ENCODE results near the gene SV2B.
"Not testable (repeated sequence)": the region's sequence is repeated elsewhere in the genome, so short reads cannot be mapped to it uniquely, and the experiment has no call there.

SV2B gene

GRCh38 chr15:91099995-91100813, at the start of gene SV2B:
Gene SV2B, plus strand, starts transcription at chr15:91100257. Its CDS starts 126,007 bp downstream, at chr15:91226264.
- peak; percentile 75 for DNase-seq

- DNase-seq, result peak; percentile 10
These were observed 48.8 kb upstream of the SV2B start for GRCh38 chr15:91051248-91051647.

- DNase-seq, result peak; percentile 9
These were observed 45.2 kb upstream of the SV2B start for GRCh38 chr15:91054816-91055215.

- DNase-seq, result peak; percentile 77
These were observed 44.3 kb upstream of the SV2B start for GRCh38 chr15:91055548-91056331.

- no peak for DNase-seq
These were observed 38.8 kb upstream of the SV2B start for GRCh38 chr15:91061230-91061629.

- DNase-seq, result no peak
These were observed 38.1 kb upstream of the SV2B start for GRCh38 chr15:91061997-91062396.

- no peak for DNase-seq
These were observed 34.6 kb upstream of the SV2B start for GRCh38 chr15:91065505-91065904.

GRCh38 chr15:91067036-91067435, 33.0 kb upstream of the SV2B start:
- DNase-seq, result no peak

GRCh38 chr15:91068436-91068835, 31.6 kb upstream of the SV2B start:
- no peak for DNase-seq

GRCh38 chr15:91068966-91069365, 31.1 kb upstream of the SV2B start:
- DNase-seq, result no peak

- DNase-seq, result no peak
These were observed 29.2 kb upstream of the SV2B start for GRCh38 chr15:91070872-91071271.

GRCh38 chr15:91072161-91072560, 27.9 kb upstream of the SV2B start:
- DNase-seq, result no peak

- no peak for DNase-seq
These were observed 27.0 kb upstream of the SV2B start for GRCh38 chr15:91073077-91073476.

GRCh38 chr15:91073768-91074167, 26.3 kb upstream of the SV2B start:
- DNase-seq, result no peak

GRCh38 chr15:91075739-91076138, 24.3 kb upstream of the SV2B start:
- DNase-seq, result no peak

GRCh38 chr15:91077029-91077428, 23.0 kb upstream of the SV2B start:
- DNase-seq, result no peak

GRCh38 chr15:91093866-91094265, 6.2 kb upstream of the SV2B start:
- not testable (repeated sequence) for DNase-seq

- no peak for DNase-seq
These were observed 1.6 kb upstream of the SV2B start for GRCh38 chr15:91098451-91098850.

GRCh38 chr15:91099616-91099994, 452 bp upstream of the SV2B start:
- peak; percentile 78 for DNase-seq

GRCh38 chr15:91100814-91101607, 954 bp downstream of the SV2B start:
- DNase-seq, result no peak

- DNase-seq, result no peak
These were observed 1.5 kb downstream of the SV2B start for GRCh38 chr15:91101608-91101920.

GRCh38 chr15:91102546-91103330, 2.7 kb downstream of the SV2B start:
- no peak for DNase-seq

- no peak for DNase-seq
These were observed 4.1 kb downstream of the SV2B start for GRCh38 chr15:91104111-91104510.

Measured in islet precursor cell (in vitro differentiated cells).